ENCODE data around the gene CDK16. TPM values are rescaled to one million over a fixed set of nuclear protein-coding genes. Genes with fewer than 3 reads are reported as not detected.

The CDK16 gene
- total RNA-seq, 5 donors from 2014 or later (not counting 1 experiment from before 2014, with no cell fraction given) = 54.7 to 139 (median 60.4) TPM

DNA sequence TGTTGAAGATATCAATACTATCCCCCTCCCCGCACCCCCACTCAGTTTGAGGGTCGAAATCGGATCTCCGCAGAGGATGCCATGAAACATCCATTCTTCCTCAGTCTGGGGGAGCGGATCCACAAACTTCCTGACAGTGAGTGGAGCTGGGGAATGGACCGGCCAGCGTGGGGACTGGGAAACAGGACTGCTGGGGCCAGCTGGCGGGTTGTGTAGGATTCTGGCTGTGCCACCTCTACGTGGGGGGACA lies 8.8 kb downstream of the CDK16 start:
- H3K9me3 Mint-ChIP-seq = no peaks in the 10 kb centered on the region
- 100% methylated on average over 2 of the region's 9 CpGs for WGBS (ENCODE audit: insufficient coverage)
- H3K36me3 Mint-ChIP-seq = peaks cover 12% of the 10 kb centered on the region
- Histone ChIP-seq H3K4me1 (ENCODE audit: control insufficient read depth in 1 of 2, extremely low read depth in 1 of 2, insufficient read depth in 2 of 2, low read length in 2 of 2) (peaks cover 0 to 7% of the 10 kb centered on the region in 2 experiments), H3K36me3 (ENCODE audit: control insufficient read depth in 2 of 2, extremely low read depth in 1 of 2, insufficient read depth in 1 of 2, low read length in 1 of 2) (peaks cover 27 to 45% of the 10 kb centered on the region in 2 donors), H3K4me3 (ENCODE audit: control insufficient read depth in 1 of 2, extremely low read depth in 1 of 2, low read length in 1 of 2) (no peak overlapping the region), H3K27me3 (replicated peaks in 1 of 2; ENCODE audit: control insufficient read depth in 2 of 2, extremely low read depth in 1 of 2, insufficient read depth in 2 of 2, low read length in 1 of 2) (no peaks in the 10 kb centered on the region), H3K9me3 (no peaks in the 10 kb centered on the region), H3K27ac (ENCODE audit: low read length) (no peak overlapping the region)
- H3K27ac Mint-ChIP-seq = no peak overlapping the region
- no peak overlapping the region for H3K4me3 Mint-ChIP-seq
- H3K27me3 Mint-ChIP-seq = no peaks in the 10 kb centered on the region
- H3K4me1 Mint-ChIP-seq = peaks cover 3 to 7% (median 3%) of the 10 kb centered on the region in 3 donors
- ChIA-PET CTCF (no interaction called here), POLR2A (interaction anchor here in 1 of 2 donors (0.6 kb wide), 1 partner anchor 278 kb away, joined by 3 read pairs; no protein-coding TSS in a partner anchor)
- DNase-seq (no peak), ATAC-seq (replicated peaks in 1 of 4) (no peak)

GRCh38 chrX:47228550-47229270 lies 10.2 kb downstream of the CDK16 start:
- Mint-ChIP-seq H3K4me1 (peaks cover 2 to 15% (median 8%) of the 10 kb centered on the region in 3 donors), H3K27ac (no peak overlapping the region), H3K4me3 (no peak overlapping the region), H3K27me3 (no peaks in the 10 kb centered on the region), H3K9me3 (no peaks in the 10 kb centered on the region), H3K36me3 (peaks cover 12% of the 10 kb centered on the region)
- no peak for ATAC-seq (replicated peaks in 1 of 4)
- Histone ChIP-seq H3K4me1 (ENCODE audit: control insufficient read depth in 1 of 2, extremely low read depth in 1 of 2, insufficient read depth in 2 of 2, low read length in 2 of 2) (peaks cover 0 to 13% of the 10 kb centered on the region in 2 experiments), H3K4me3 (ENCODE audit: control insufficient read depth in 1 of 2, extremely low read depth in 1 of 2, low read length in 1 of 2) (no peak overlapping the region), H3K36me3 (ENCODE audit: control insufficient read depth in 2 of 2, extremely low read depth in 1 of 2, insufficient read depth in 1 of 2, low read length in 1 of 2) (peaks cover 27 to 37% of the 10 kb centered on the region in 2 donors), H3K9me3 (no peaks in the 10 kb centered on the region), H3K27me3 (replicated peaks in 1 of 2; ENCODE audit: control insufficient read depth in 2 of 2, extremely low read depth in 1 of 2, insufficient read depth in 2 of 2, low read length in 1 of 2) (no peaks in the 10 kb centered on the region), H3K27ac (ENCODE audit: low read length) (no peak overlapping the region)
- POLR2A ChIA-PET = interaction anchor here in 1 of 2 donors (2.0 kb wide), 1 partner anchor 11 kb away, joined by 8 read pairs; the partner anchor contains the start of gene CDK16
- CTCF ChIA-PET = no interaction called here
- WGBS (ENCODE audit: insufficient coverage) = 90% methylated on average over 2 of the region's 12 CpGs
- DNase-seq = no peak

DNA sequence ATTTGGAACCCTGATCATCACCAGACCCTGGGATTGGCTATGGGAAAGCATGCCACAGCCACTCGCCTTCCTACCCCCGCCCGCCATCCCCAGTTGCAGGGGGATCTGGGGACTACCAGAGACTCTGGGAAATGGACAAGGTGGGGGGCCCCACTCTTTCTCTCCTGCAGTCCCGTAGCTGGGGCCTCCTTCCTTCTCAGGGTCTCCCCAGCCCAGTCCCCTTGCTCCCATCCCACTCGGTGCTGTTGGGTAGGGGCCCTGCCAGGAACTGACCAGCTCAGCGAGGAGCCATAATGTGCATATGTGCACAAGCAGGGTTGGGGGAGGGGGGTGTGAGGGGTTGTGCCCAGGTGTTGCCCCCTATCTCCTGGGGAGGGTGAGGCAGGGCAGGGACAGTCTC lies 10.9 kb downstream of the CDK16 start:
- no peaks in the 10 kb centered on the region for H3K9me3 ChIP-seq
- H3K27ac ChIP-seq (ENCODE audit: low read length) = no peak overlapping the region
- Mint-ChIP-seq H3K27me3 (no peaks in the 10 kb centered on the region), H3K27ac (no peak overlapping the region), H3K4me3 (no peak overlapping the region), H3K9me3 (no peaks in the 10 kb centered on the region), H3K4me1 (peaks cover 5 to 15% (median 11%) of the 10 kb centered on the region in 3 donors), H3K36me3 (peaks cover 12% of the 10 kb centered on the region)
- no CpG with 5 or more reads among the region's 6 CpGs for WGBS (ENCODE audit: insufficient coverage)
- no peak for DNase-seq
- POLR2A ChIA-PET = interaction anchor here in 1 of 2 donors (2.0 kb wide), 1 partner anchor 11 kb away, joined by 8 read pairs; the partner anchor contains the start of gene CDK16
- peaks cover 23 to 30% of the 10 kb centered on the region in 2 donors for H3K36me3 ChIP-seq (ENCODE audit: control insufficient read depth in 2 of 2, extremely low read depth in 1 of 2, insufficient read depth in 1 of 2, low read length in 1 of 2)
- H3K4me3 ChIP-seq (ENCODE audit: control insufficient read depth in 1 of 2, extremely low read depth in 1 of 2, low read length in 1 of 2) = no peak overlapping the region
- no peaks in the 10 kb centered on the region for H3K27me3 ChIP-seq (replicated peaks in 1 of 2; ENCODE audit: control insufficient read depth in 2 of 2, extremely low read depth in 1 of 2, insufficient read depth in 2 of 2, low read length in 1 of 2)
- H3K4me1 ChIP-seq (ENCODE audit: control insufficient read depth in 1 of 2, extremely low read depth in 1 of 2, insufficient read depth in 2 of 2, low read length in 2 of 2) = peaks cover 0 to 13% of the 10 kb centered on the region in 2 experiments
- CTCF ChIA-PET = no interaction called here
- no peak for ATAC-seq (replicated peaks in 1 of 4)

DNA sequence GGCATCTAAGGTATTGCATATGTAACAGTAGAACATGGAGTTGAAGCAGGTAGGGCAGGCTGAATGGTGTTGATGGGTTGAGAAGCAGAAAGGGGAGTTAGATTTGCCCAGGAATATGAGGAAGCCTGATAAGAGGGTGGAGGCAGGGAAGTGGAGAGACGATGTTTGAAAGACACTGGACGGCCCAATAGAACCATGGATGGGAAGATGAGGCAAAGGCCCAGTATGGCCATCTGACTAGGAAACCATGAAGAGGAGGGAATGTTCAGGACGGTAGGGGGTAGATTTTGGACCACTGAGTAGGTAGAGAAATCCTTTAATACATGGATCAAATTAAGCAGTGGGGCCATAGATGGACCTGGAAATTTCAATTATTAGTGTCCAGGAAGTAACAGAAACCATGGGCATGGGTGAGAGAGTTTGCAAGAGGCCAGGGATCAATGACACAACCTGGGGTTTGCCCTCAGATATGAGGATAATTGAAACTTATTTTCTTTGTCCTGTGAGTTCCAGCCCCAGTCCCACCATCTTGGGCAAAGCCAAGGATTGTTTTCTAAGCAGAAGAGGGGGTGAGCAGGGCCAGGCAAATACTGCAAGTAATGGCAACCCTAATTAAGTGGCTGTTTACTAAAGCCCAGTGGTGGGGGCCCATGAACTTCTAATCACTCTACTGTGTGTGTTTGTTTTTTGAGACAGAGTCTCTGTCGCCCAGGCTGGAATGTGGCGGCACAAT lies 11.8 kb downstream of the CDK16 start:
- H3K4me3 ChIP-seq (ENCODE audit: control insufficient read depth in 1 of 2, extremely low read depth in 1 of 2, low read length in 1 of 2) = no peak overlapping the region
- peaks cover 19 to 22% of the 10 kb centered on the region in 2 donors for H3K36me3 ChIP-seq (ENCODE audit: control insufficient read depth in 2 of 2, extremely low read depth in 1 of 2, insufficient read depth in 1 of 2, low read length in 1 of 2)
- ChIA-PET CTCF (no interaction called here), POLR2A (interaction anchor here in 1 of 2 donors (0.6 kb wide), 1 partner anchor 255 kb away, joined by 3 read pairs; no protein-coding TSS in a partner anchor)
- Mint-ChIP-seq H3K4me3 (no peak overlapping the region), H3K27me3 (no peaks in the 10 kb centered on the region), H3K4me1 (peaks cover 10 to 17% (median 15%) of the 10 kb centered on the region in 3 donors), H3K27ac (no peak overlapping the region), H3K36me3 (peaks cover 12% of the 10 kb centered on the region), H3K9me3 (no peaks in the 10 kb centered on the region)
- H3K9me3 ChIP-seq = no peaks in the 10 kb centered on the region
- H3K27ac ChIP-seq (ENCODE audit: low read length) = no peak overlapping the region
- DNase-seq = no peak
- 92% methylated on average over 2 of the region's 5 CpGs for WGBS (ENCODE audit: insufficient coverage)
- peaks cover 1 to 14% of the 10 kb centered on the region in 2 experiments for H3K4me1 ChIP-seq (ENCODE audit: control insufficient read depth in 1 of 2, extremely low read depth in 1 of 2, insufficient read depth in 2 of 2, low read length in 2 of 2)
- H3K27me3 ChIP-seq (replicated peaks in 1 of 2; ENCODE audit: control insufficient read depth in 2 of 2, extremely low read depth in 1 of 2, insufficient read depth in 2 of 2, low read length in 1 of 2) = no peaks in the 10 kb centered on the region
- no peak for ATAC-seq (replicated peaks in 1 of 4)

- Mint-ChIP-seq H3K9me3 (no peaks in the 10 kb centered on the region), H3K4me1 (peaks cover 18 to 26% (median 23%) of the 10 kb centered on the region in 3 donors), H3K27me3 (no peaks in the 10 kb centered on the region), H3K36me3 (peaks cover 12% of the 10 kb centered on the region), H3K4me3 (peak overlapping the region in 1 of 3 donors; percentile 9), H3K27ac (peak overlapping the region; percentile 56 to 65)
- no peak overlapping the region for H3K27ac ChIP-seq (ENCODE audit: low read length)
- H3K4me3 ChIP-seq (ENCODE audit: control insufficient read depth in 1 of 2, extremely low read depth in 1 of 2, low read length in 1 of 2) = no peak overlapping the region
- no peak for DNase-seq
- no CpG with 5 or more reads among the region's 2 CpGs for WGBS (ENCODE audit: insufficient coverage)
- no peak for ATAC-seq (replicated peaks in 1 of 4)
- H3K4me1 ChIP-seq (ENCODE audit: control insufficient read depth in 1 of 2, extremely low read depth in 1 of 2, insufficient read depth in 2 of 2, low read length in 2 of 2) = peaks cover 2 to 17% of the 10 kb centered on the region in 2 experiments
- H3K36me3 ChIP-seq (ENCODE audit: control insufficient read depth in 2 of 2, extremely low read depth in 1 of 2, insufficient read depth in 1 of 2, low read length in 1 of 2) = peaks cover 13 to 18% of the 10 kb centered on the region in 2 donors
- no peaks in the 10 kb centered on the region for H3K27me3 ChIP-seq (replicated peaks in 1 of 2; ENCODE audit: control insufficient read depth in 2 of 2, extremely low read depth in 1 of 2, insufficient read depth in 2 of 2, low read length in 1 of 2)
- ChIA-PET POLR2A (interaction anchor here in 1 of 2 donors (0.6 kb wide), 1 partner anchor 255 kb away, joined by 3 read pairs; no protein-coding TSS in a partner anchor), CTCF (no interaction called here)
- no peaks in the 10 kb centered on the region for H3K9me3 ChIP-seq
These were observed 12.7 kb downstream of the CDK16 start for GRCh38 chrX:47231167-47231566.

DNA sequence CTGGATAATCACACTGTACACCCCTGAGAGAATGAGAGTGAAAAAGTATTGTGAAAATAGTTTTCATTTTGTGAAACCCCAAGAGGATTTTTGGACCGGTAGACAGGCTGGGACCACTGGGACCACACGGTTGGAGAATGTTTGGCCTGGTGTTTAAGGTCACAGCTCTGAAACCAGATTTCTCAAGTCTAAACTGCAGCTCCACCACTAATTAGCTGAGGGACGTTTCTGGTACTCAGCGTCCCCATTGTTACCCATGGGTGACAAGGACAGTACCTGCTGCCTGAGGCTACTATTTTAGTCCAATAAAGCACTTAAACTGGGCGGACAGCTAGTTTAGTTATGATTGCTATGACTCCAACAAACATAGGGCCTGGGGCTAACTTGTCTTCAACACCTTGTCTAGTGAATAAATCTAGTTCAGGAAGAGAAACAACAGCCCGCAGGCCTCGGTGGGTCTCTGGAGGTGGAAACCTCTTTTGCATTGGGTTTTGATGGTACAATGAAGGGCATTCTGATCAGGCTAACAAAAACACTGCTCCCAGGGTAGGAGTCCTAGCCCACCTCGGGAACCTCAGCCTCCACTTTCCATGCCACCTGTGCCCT lies 13.8 kb downstream of the CDK16 start:
- H3K4me3 Mint-ChIP-seq = peak overlapping the region; percentile 92 to 96 (median 94)
- no peak for ATAC-seq (replicated peaks in 1 of 4)
- WGBS (ENCODE audit: insufficient coverage) = 0% methylated on average over 1 of the region's 8 CpGs
- peaks cover 2 to 17% of the 10 kb centered on the region in 2 experiments for H3K4me1 ChIP-seq (ENCODE audit: control insufficient read depth in 1 of 2, extremely low read depth in 1 of 2, insufficient read depth in 2 of 2, low read length in 2 of 2)
- H3K36me3 ChIP-seq (ENCODE audit: control insufficient read depth in 2 of 2, extremely low read depth in 1 of 2, insufficient read depth in 1 of 2, low read length in 1 of 2) = peaks cover 10 to 12% of the 10 kb centered on the region in 2 donors
- DNase-seq = peak in 2 of 35 experiments; percentile 9 to 16
- H3K27ac ChIP-seq (ENCODE audit: low read length) = peak overlapping the region; percentile 99
- ChIA-PET POLR2A (no interaction called here), CTCF (interaction anchor here in 1 of 2 donors (1.6 kb wide), 1 partner anchor 152 kb away, joined by 5 read pairs; no protein-coding TSS in a partner anchor)
- H3K9me3 ChIP-seq = no peaks in the 10 kb centered on the region
- peak overlapping the region; percentile 73 to 95 for H3K4me3 ChIP-seq (ENCODE audit: control insufficient read depth in 1 of 2, extremely low read depth in 1 of 2, low read length in 1 of 2)
- H3K27ac Mint-ChIP-seq = peak overlapping the region; percentile 99
- peaks cover 9% of the 10 kb centered on the region for H3K36me3 Mint-ChIP-seq
- no peaks in the 10 kb centered on the region for H3K27me3 ChIP-seq (replicated peaks in 1 of 2; ENCODE audit: control insufficient read depth in 2 of 2, extremely low read depth in 1 of 2, insufficient read depth in 2 of 2, low read length in 1 of 2)
- peaks cover 29 to 32% (median 31%) of the 10 kb centered on the region in 3 donors for H3K4me1 Mint-ChIP-seq
- H3K9me3 Mint-ChIP-seq = no peaks in the 10 kb centered on the region
- H3K27me3 Mint-ChIP-seq = no peaks in the 10 kb centered on the region

Measured in T-cell (primary cell).